OCI-LY1 (cell line): ENCODE data around the gene PSTPIP1.

Source experiments
- CTCF ChIP-seq: fragments of 200-600 bp; sonication (generic), shearing (Covaris generic); IDR thresholded peaks from 2 replicates; pipeline ENCODE4 v1.5.1; 2017; ENCODE audit warnings: mild to moderate bottlenecking, antibody characterized with exemption, low read length, moderate library complexity, mixed read lengths
- EZH2 ChIP-seq: fragments of 200-600 bp; sonication (generic), shearing (Covaris generic); IDR thresholded peaks from 2 replicates; pipeline ENCODE4 v1.8.0; 2017; ENCODE audit warnings: borderline replicate concordance, mixed run types, mild to moderate bottlenecking, antibody characterized with exemption, low read length, moderate library complexity, mixed read lengths

- TF ChIP-seq CTCF (no peak), EZH2 (no peak)
Observed at GRCh38 chr15:77012868-77013267, 17.9 kb downstream of the PSTPIP1 start.
